Mucosa of descending colon (tissue), 3 donors: ENCODE results near the gene TXNDC15. TPM values are rescaled to one million over a fixed set of nuclear protein-coding genes. Genes with fewer than 3 reads are reported as not detected.

Source experiments
- ATAC-seq: fragments of 200-7000 bp; cut with Tn5 transposase; one replicate; pipeline ENCODE4 v1.9.1; 2020; ENCODE audit warnings: mild to moderate bottlenecking, moderate library complexity
- DNase-seq, 3 donors: peaks; one replicate each; pipeline ENCODE4 v3.0.0-alpha.2; 2020
- H3K36me3 ChIP-seq: fragments of 200-600 bp; one replicate; pipeline ENCODE4 v1.8.0; 2021; ENCODE audit warnings: low read depth, mild to moderate bottlenecking
- H3K4me1 ChIP-seq: fragments of 200-600 bp; one replicate; pipeline ENCODE4 v1.8.0; 2021; ENCODE audit warnings: low read depth, mild to moderate bottlenecking
- H3K4me3 ChIP-seq: fragments of 200-600 bp; one replicate; pipeline ENCODE4 v1.8.0; 2021; ENCODE audit warnings: mild to moderate bottlenecking
- H3K9me3 ChIP-seq: fragments of 200-600 bp; one replicate; pipeline ENCODE4 v1.8.0; 2021; ENCODE audit warnings: mild to moderate bottlenecking
- intact Hi-C, 2 donors: fragments of 100-400 bp; cut with DNase I in 1 of 2; cut with micrococcal nuclease in 1 of 2; formaldehyde crosslinking; loops; one replicate each; pipeline versions ENCODE4 v1.11.0 to v1.11.1; 2022; cut with DNase I, micrococcal nuclease
- total RNA-seq, 3 donors: library from RNA; stranded (reverse); fragmentation: NEBNext Ultra II Directional in 2 of 3; extraction: Animal tissue kit (Norgen Biotek cat#: 25700) in 2 of 3; gene quantifications; one replicate each; pipeline versions ENCODE4 v1.2.1 to v1.2.4, GENCODE V29; 2021 to 2023
- TF ChIP-seq, protein P1 (sequence below): fragments of 200-600 bp; IDR thresholded peaks from one replicate; pipeline ENCODE4 v1.8.0; 2022; ENCODE audit warnings: antibody characterized with exemption, mild to moderate bottlenecking
- donor health status: DM: no; HTN: no; CAD: no; lungs with moderate emphysema.
- donor health status: DM: no; HTN: no; CAD: no.
- donor health status: DM: no; HTN: yes; CAD: no.

The TXNDC15 gene
- total RNA-seq, 3 donors from 2014 or later = 20.7 to 45.4 (median 32.8) TPM

DNA sequence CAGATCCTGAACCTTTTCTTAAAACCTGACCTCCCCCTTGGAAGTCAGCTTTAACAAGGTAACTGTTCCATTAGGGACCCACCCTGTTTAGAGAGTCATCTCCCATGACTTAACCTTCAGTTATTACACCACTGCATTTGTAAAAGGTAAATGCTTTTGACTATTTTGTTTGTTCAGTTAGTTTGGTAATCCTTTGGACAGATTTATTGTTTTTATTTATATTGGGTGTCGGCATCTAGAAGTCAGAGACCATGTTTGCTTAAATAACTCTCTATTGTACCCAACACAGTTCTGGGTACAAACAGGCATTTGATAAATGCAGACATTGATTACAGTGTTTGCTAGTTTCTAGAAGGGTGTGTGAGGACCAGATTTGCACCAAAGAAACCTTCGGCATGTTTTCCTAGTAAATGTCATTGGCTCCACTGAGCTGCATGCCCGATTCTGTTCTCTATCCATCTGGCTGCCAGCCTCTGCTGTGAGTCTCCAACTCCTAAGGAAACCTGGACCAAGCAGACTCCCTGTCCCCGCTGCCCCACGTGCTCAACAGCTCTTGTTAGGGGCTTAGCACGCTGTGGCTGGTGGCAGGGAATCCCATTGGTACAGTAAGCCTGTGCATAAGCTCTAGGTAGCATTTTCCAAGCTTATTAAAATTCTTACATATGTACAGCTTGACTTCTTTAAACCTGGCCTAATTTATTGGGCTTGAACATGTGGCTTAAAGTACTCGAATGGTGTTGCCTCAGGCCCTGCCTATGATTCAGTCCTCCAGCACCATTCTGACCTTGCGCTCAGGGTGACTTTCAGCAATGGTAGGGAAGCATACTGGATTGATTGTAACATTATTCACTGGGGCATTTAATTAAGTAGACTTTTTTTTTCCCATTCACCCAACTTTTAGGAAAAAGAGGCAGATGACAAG, 37.4 kb downstream of the TXNDC15 start:
- no peaks in the 10 kb centered on the region for H3K9me3 ChIP-seq
- H3K4me1 ChIP-seq = no peaks in the 10 kb centered on the region
- no peak for ATAC-seq
- H3K4me3 ChIP-seq = no peak overlapping the region
- TF ChIP-seq, protein P1, sequence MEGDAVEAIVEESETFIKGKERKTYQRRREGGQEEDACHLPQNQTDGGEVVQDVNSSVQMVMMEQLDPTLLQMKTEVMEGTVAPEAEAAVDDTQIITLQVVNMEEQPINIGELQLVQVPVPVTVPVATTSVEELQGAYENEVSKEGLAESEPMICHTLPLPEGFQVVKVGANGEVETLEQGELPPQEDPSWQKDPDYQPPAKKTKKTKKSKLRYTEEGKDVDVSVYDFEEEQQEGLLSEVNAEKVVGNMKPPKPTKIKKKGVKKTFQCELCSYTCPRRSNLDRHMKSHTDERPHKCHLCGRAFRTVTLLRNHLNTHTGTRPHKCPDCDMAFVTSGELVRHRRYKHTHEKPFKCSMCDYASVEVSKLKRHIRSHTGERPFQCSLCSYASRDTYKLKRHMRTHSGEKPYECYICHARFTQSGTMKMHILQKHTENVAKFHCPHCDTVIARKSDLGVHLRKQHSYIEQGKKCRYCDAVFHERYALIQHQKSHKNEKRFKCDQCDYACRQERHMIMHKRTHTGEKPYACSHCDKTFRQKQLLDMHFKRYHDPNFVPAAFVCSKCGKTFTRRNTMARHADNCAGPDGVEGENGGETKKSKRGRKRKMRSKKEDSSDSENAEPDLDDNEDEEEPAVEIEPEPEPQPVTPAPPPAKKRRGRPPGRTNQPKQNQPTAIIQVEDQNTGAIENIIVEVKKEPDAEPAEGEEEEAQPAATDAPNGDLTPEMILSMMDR = no peak
- peaks cover 3% of the 10 kb centered on the region for H3K36me3 ChIP-seq
- intact Hi-C loops = no loop called here
- no peak for DNase-seq

DNA sequence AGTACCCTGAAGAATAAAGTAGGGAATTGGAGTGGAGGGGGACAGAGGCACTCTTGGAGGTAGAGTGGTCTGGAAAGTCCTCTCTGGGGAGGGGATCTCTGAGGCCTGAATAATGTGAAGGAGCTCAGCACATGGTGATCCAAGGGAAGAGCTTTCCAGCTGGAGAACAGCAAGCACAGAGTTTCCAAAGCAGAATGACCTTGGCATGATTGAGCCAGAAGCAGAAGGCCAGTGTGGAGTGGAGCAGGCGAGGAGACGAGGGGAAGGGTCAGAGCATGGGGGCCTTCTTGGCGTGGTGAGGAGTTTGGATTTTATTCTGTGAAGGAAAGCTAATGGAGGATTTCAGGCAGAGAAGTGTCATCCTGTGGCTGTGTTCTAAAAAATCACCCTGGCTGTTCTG, 39.1 kb downstream of the TXNDC15 start:
- ATAC-seq (no peak), DNase-seq (no peak)
- intact Hi-C loops = no loop called here
- peaks cover 3% of the 10 kb centered on the region for H3K36me3 ChIP-seq
- TF ChIP-seq, protein P1 = no peak
- no peak overlapping the region for H3K4me3 ChIP-seq
- H3K4me1 ChIP-seq = no peaks in the 10 kb centered on the region
- no peaks in the 10 kb centered on the region for H3K9me3 ChIP-seq

DNA sequence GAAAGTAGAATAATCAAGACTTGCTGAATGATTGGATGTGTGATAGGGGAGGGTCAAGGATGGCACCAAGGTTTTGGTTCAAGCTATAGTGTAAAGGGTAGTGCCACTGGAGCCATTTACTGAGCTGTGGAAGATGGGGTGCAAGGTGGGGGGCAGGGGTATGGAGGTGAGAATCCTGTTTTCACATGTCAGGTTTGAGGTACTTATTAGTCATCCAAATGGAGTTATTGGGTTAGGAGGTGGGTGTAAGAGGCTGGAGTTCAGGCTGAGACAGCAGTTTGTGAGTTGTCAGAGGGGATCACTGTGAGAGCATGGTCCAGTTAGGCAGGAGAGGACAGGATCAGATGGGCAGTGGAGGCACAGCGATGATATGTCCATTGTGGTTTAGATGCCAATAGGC, 39.6 kb downstream of the TXNDC15 start:
- DNase-seq (no peak), ATAC-seq (no peak)
- H3K36me3 ChIP-seq = peaks cover 3% of the 10 kb centered on the region
- no peaks in the 10 kb centered on the region for H3K9me3 ChIP-seq
- TF ChIP-seq, protein P1 = no peak
- H3K4me1 ChIP-seq = no peaks in the 10 kb centered on the region
- intact Hi-C loops = no loop called here
- H3K4me3 ChIP-seq = no peak overlapping the region

DNA sequence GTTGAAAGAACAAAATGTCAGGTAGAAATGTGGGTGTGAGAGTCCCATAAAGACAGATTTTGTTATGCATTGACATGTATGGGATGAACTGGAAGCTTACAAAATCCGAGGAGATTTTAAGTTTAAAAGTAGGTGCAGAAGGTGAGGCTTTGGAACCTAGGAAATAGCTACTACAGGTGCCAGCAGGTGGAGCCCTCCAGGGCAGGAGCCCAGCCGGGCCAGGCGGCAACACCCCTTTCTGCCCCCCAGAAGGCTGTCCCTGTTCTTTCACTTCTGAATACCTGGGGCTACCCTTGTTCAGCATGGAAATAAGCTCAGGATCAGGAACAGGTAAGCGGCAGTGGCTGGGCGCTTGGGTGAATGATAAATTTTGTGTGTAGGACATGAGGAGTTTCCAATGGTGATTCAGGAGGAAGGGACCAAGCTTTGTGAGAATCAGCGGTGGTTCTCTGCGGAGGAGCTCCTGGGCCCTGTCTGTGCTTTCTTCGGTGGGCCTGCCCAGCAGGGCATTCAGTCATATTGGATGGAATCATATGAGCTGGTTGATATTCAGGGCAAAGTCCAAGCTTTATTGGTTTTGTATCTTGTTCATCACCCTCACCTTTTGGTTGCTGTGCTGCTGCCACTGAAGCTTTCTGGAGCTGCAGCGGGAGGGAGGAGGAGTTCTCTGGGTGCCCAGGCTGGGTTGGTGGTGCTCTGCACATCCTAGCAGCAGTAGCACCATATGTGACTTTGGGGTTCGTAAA, 43.1 kb downstream of the TXNDC15 start:
- H3K9me3 ChIP-seq = no peaks in the 10 kb centered on the region
- peaks cover 3% of the 10 kb centered on the region for H3K36me3 ChIP-seq
- intact Hi-C loops = no loop called here
- H3K4me1 ChIP-seq = no peaks in the 10 kb centered on the region
- TF ChIP-seq, protein P1 = no peak
- no peak overlapping the region for H3K4me3 ChIP-seq
- peak in 1 of 3 donors; percentile 29 for DNase-seq
- peak; percentile 71 for ATAC-seq

DNA sequence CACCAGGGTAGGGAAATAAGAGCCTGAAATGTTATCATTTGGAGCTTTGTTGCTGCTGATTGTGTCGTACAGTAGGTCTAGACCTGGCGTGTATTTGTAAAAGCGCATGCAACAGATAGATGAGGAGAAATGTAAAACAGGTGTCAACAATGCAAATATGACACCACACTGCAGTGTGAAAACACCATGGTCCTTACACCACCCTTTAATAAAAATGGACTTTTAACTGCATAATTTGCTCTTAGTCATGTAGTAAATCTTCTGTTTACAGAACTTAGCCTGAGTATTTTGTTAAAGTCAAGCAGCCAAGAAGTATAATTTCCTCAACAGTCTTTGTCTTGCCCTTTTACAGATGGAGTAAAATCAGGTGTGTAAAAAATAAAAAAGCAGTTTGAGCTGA, 44.7 kb downstream of the TXNDC15 start:
- no peaks in the 10 kb centered on the region for H3K36me3 ChIP-seq
- H3K4me1 ChIP-seq = no peaks in the 10 kb centered on the region
- ATAC-seq (no peak), DNase-seq (no peak)
- no peaks in the 10 kb centered on the region for H3K9me3 ChIP-seq
- TF ChIP-seq, protein P1 = no peak
- no peak overlapping the region for H3K4me3 ChIP-seq
- intact Hi-C loops = no loop called here
